Bronchial epithelial cell (primary cell): Measurements from ENCODE around the gene B4GALNT4. TPM values are rescaled to one million over a fixed set of nuclear protein-coding genes. Genes with fewer than 3 reads are reported as not detected.

Experiments
- DNase-seq: peaks from one replicate; pipeline ENCODE4 v3.0.0-alpha.2; 2010; ENCODE audit warnings: low read depth
- FAIRE-seq: peaks from 2 replicates; lab custom pipeline; 2011; peaks lifted over from hg19 to GRCh38; lab: Jason Lieb, UNC
- H3K27me3 ChIP-seq: 2 replicates; pipeline ENCODE4 v1.5.1; 2011; ENCODE audit warnings: low read length; ENCODE audit not compliant: control insufficient read depth, insufficient read depth
- H3K36me3 ChIP-seq: 2 replicates; pipeline ENCODE4 v1.5.1; 2011; ENCODE audit warnings: low read length; ENCODE audit not compliant: control insufficient read depth, insufficient read depth
- H3K4me3 ChIP-seq: 2 replicates; pipeline ENCODE4 v1.5.1; 2011; ENCODE audit warnings: mild to moderate bottlenecking, low read depth, low read length, control low read depth
- CTCF ChIP-seq: IDR thresholded peaks from 2 replicates; pipeline ENCODE4 v1.5.1; 2011; ENCODE audit warnings: mild to moderate bottlenecking, moderate library complexity, low read length, control low read depth, inconsistent platforms; ENCODE audit not compliant: insufficient read depth, severe bottlenecking
- total RNA-seq: library from RNA; depleted of rRNA; stranded (reverse); fragments of >200 nt; gene quantifications from 2 replicates; pipeline ENCODE4 v1.2.1, GENCODE V29; 2014

B4GALNT4 gene
- total RNA-seq, 1 donor from 2014 or later = 10.8 TPM

- Histone ChIP-seq H3K36me3 (no peaks in the 10 kb centered on the region), H3K27me3 (no peaks in the 10 kb centered on the region), H3K4me3 (no peak overlapping the region)
- DNase-seq (no peak), FAIRE-seq (no peak)
- no peak for TF ChIP-seq CTCF
Observed at GRCh38 chr11:351411-351810, 17.9 kb upstream of the B4GALNT4 start.

GRCh38 chr11:352456-353031 lies 16.8 kb upstream of the B4GALNT4 start:
- Histone ChIP-seq H3K36me3 (no peaks in the 10 kb centered on the region), H3K4me3 (no peak overlapping the region), H3K27me3 (no peaks in the 10 kb centered on the region)
- TF ChIP-seq CTCF = no peak
- FAIRE-seq (no peak), DNase-seq (no peak)

GRCh38 chr11:353179-353873 lies 16.0 kb upstream of the B4GALNT4 start:
- Histone ChIP-seq H3K4me3 (no peak overlapping the region), H3K36me3 (no peaks in the 10 kb centered on the region), H3K27me3 (no peaks in the 10 kb centered on the region)
- no peak for FAIRE-seq
- no peak for TF ChIP-seq CTCF
- DNase-seq = peak; percentile 32

GRCh38 chr11:355581-356458 lies 13.5 kb upstream of the B4GALNT4 start:
- H3K27me3 ChIP-seq = no peaks in the 10 kb centered on the region
- no peak for TF ChIP-seq CTCF
- H3K4me3 ChIP-seq = peak overlapping the region; percentile 42
- H3K36me3 ChIP-seq = no peaks in the 10 kb centered on the region
- peak; percentile 67 for DNase-seq
- no peak for FAIRE-seq

- Histone ChIP-seq H3K27me3 (no peaks in the 10 kb centered on the region), H3K36me3 (no peaks in the 10 kb centered on the region), H3K4me3 (no peak overlapping the region)
- TF ChIP-seq CTCF = no peak
- DNase-seq (no peak), FAIRE-seq (no peak)
Observed at GRCh38 chr11:356610-357009, 12.7 kb upstream of the B4GALNT4 start.
